ENCODE measurements around the gene NEK4.

NEK4 gene

DNA sequence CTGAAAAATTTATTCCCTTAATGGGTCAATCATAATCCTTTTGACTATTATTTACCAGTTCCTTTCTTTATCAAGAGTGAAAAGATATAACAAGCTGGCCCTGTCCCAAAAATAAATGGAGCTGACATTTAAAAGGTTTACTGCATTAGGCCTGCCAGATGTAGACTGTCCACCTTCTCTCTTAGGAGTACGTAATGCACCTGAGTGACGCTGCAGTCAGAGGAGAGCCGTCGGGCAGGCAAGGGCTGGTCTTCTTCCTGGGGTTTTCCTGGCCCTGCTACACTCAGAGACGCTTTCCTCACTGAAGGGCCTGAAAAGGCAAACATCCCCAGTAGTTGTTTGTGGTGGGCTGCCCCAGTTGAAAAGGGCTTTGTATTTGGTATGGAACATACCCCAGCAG is 27.6 kb downstream of the NEK4 start:
- H3K4me3 ChIP-seq (ENCODE audit: low read depth, low read length) = no peak overlapping the region
- POLR2A ChIA-PET = no interaction called here
- no peak overlapping the region for H3K27ac ChIP-seq (ENCODE audit: extremely low read depth, low read depth, low read length)
- peaks cover 60 to 88% of the 10 kb centered on the region in 2 experiments for H3K36me3 ChIP-seq (ENCODE audit: control insufficient read depth in 2 of 2, insufficient read depth in 1 of 2, low read length in 2 of 2)
- no peaks in the 10 kb centered on the region for H3K9me3 ChIP-seq (ENCODE audit: control insufficient read depth, insufficient read depth, low read depth, low read length)
- H3K4me1 ChIP-seq (ENCODE audit: control insufficient read depth, insufficient read depth, low read length) = no peaks in the 10 kb centered on the region
- CTCF ChIA-PET = interaction anchor here (1.0 kb wide), 1 partner anchor 78 kb away, joined by 4 read pairs; no protein-coding TSS in a partner anchor
- TF ChIP-seq ZFP37 (tag by site-specific recombination; IDR thresholded peaks at IDR 0.05) = no peak
- TF ChIP-seq ZNF791 (tag by site-specific recombination; IDR thresholded peaks at IDR 0.05) = no peak
- no peak for TF ChIP-seq ZNF274 (IDR thresholded peaks at IDR 0.05; ENCODE audit: low read length)
- TF ChIP-seq ZNF274 (tag by site-specific recombination; IDR thresholded peaks at IDR 0.05; ENCODE audit: borderline replicate concordance) = no peak
- TF ChIP-seq, protein P1, sequence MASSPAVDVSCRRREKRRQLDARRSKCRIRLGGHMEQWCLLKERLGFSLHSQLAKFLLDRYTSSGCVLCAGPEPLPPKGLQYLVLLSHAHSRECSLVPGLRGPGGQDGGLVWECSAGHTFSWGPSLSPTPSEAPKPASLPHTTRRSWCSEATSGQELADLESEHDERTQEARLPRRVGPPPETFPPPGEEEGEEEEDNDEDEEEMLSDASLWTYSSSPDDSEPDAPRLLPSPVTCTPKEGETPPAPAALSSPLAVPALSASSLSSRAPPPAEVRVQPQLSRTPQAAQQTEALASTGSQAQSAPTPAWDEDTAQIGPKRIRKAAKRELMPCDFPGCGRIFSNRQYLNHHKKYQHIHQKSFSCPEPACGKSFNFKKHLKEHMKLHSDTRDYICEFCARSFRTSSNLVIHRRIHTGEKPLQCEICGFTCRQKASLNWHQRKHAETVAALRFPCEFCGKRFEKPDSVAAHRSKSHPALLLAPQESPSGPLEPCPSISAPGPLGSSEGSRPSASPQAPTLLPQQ (tag by site-specific recombination; IDR thresholded peaks at IDR 0.05) = no peak
- no peak for TF ChIP-seq ZEB2 (tag by site-specific recombination; IDR thresholded peaks at IDR 0.05)
- TF ChIP-seq ZNF664 (tag by site-specific recombination; IDR thresholded peaks at IDR 0.05) = no peak
- no peak for TF ChIP-seq ZNF501 (tag by site-specific recombination; IDR thresholded peaks at IDR 0.05)
- TF ChIP-seq, protein P2, sequence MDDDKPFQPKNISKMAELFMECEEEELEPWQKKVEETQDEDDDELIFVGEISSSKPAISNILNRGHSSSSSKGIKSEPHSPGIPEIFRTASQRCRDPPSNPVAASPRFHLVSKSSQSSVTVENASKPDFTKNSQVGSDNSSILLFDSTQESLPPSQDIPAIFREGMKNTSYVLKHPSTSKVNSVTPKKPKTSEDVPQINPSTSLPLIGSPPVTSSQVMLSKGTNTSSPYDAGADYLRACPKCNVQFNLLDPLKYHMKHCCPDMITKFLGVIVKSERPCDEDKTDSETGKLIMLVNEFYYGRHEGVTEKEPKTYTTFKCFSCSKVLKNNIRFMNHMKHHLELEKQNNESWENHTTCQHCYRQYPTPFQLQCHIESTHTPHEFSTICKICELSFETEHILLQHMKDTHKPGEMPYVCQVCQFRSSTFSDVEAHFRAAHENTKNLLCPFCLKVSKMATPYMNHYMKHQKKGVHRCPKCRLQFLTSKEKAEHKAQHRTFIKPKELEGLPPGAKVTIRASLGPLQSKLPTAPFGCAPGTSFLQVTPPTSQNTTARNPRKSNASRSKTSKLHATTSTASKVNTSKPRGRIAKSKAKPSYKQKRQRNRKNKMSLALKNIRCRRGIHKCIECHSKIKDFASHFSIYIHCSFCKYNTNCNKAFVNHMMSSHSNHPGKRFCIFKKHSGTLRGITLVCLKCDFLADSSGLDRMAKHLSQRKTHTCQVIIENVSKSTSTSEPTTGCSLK (tag by site-specific recombination; IDR thresholded peaks at IDR 0.05) = no peak
- no peak for TF ChIP-seq ZNF830 (tag by site-specific recombination; IDR thresholded peaks at IDR 0.05; ENCODE audit: low read depth)
- TF ChIP-seq HOXC10 (CRISPR knock-in tag; IDR thresholded peaks at IDR 0.05) = no peak
- no peak for TF ChIP-seq ZNF677 (tag by site-specific recombination; IDR thresholded peaks at IDR 0.05)
- TF ChIP-seq GFI1B (tag by site-specific recombination; IDR thresholded peaks at IDR 0.05) = no peak
- no peak for TF ChIP-seq BCL11A (tag by site-specific recombination; IDR thresholded peaks at IDR 0.05; ENCODE audit: low read depth)

DNA sequence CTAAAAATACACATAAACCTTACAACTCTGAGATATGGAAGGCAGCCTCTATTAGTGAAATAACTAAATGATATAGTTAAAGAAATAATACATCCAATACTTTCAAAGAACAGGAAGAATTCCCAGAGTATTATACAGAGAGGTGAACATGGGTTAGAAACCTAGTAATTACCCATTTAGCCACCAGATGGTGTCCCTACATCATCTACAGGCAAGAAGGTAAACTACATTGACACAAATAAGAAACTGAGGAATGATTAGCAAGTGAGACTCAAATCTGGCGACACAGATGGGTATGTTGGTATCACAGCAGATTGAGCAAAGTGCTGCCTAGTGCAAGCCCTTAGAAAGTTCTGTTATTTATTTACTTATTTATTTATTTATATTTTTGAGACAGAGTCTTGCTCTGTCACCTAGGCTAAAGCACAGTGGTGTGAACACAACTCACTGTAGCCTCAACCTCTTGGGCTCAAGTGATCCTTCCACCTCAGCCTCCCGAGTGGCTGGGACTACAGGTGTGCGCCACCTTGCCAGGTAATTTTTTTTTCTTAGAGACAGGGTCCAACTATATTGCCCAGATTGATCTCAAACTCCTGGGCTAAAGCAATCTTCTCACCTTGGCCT is 28.2 kb downstream of the NEK4 start:
- no peak overlapping the region for H3K27ac ChIP-seq (ENCODE audit: extremely low read depth, low read depth, low read length)
- POLR2A ChIA-PET = no interaction called here
- no peak overlapping the region for H3K4me3 ChIP-seq (ENCODE audit: low read depth, low read length)
- H3K4me1 ChIP-seq (ENCODE audit: control insufficient read depth, insufficient read depth, low read length) = no peaks in the 10 kb centered on the region
- TF ChIP-seq ZEB2 (tag by site-specific recombination; IDR thresholded peaks at IDR 0.05) (no peak), ZNF518A (tag by site-specific recombination; conservative IDR thresholded peaks at IDR 0.05; ENCODE audit: low read depth) (no peak), ZNF776 (tag by site-specific recombination; IDR thresholded peaks at IDR 0.05; ENCODE audit: borderline replicate concordance) (no peak), ZFHX2 (tag by site-specific recombination; conservative IDR thresholded peaks at IDR 0.05) (no peak), ZNF157 (tag by site-specific recombination; IDR thresholded peaks at IDR 0.05) (no peak), ZNF654 (tag by site-specific recombination; IDR thresholded peaks at IDR 0.05; ENCODE audit: low read depth) (peak; percentile 43), ZNF701 (tag by site-specific recombination; IDR thresholded peaks at IDR 0.05) (no peak)
- H3K36me3 ChIP-seq (ENCODE audit: control insufficient read depth in 2 of 2, insufficient read depth in 1 of 2, low read length in 2 of 2) = peaks cover 54 to 89% of the 10 kb centered on the region in 2 experiments
- CTCF ChIA-PET = interaction anchor here (0.6 kb wide), 2 partner anchors 59 to 337 kb away, joined by 3 read pairs; no protein-coding TSS in a partner anchor
- H3K9me3 ChIP-seq (ENCODE audit: control insufficient read depth, insufficient read depth, low read depth, low read length) = no peaks in the 10 kb centered on the region
